ENCODE measurements around the gene ARID4B.

ARID4B gene

GRCh38 chr1:235152235-235152634 is 175.7 kb downstream of the ARID4B start:
- DNase-seq, result no peak

DNA sequence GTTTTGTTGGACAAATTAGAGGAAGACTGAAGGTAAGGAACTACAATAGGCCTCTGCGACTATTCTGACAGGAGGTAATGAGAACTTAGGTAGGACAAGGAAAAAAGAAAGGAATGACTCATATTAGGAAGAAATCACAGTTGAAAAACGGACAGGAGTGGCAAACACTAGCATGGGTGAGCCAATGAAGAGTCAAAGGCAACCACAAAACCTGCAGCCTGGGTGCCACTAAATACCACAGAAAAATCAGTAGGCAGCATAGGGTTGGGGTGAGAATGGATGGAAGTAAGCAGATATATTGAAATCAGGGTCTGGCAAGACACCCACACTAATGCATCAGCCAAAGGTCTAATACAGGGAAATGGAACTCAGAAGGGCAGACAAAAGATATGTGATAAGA is 176.9 kb downstream of the ARID4B start:
- DNase-seq, result no peak

- DNase-seq, result no peak
These were observed 178.2 kb downstream of the ARID4B start for GRCh38 chr1:235149824-235150223.

DNA sequence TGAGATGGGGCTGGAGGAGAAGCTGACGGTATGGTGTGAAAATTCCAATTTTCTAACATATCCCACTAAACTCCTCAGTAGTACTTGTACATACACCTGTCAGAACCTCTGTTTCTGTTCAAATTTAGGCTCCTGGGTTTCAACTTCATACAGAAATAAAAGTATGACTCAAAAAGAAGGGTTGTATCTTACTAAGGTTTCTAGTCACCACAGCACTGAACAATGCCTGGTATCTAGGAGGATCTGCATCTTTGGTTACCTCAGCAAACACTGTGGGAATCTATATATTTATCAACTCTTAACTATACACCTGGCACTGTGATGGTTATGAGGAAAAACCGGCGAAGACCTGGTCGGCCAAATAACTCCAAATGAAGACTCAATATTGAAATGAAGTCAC is 180.7 kb downstream of the ARID4B start:
- no peak for DNase-seq

- no peak for DNase-seq
These were observed 182.3 kb downstream of the ARID4B start for GRCh38 chr1:235145639-235146038.

- DNase-seq, result no peak
These were observed 185.0 kb downstream of the ARID4B start for GRCh38 chr1:235142991-235143390.

DNA sequence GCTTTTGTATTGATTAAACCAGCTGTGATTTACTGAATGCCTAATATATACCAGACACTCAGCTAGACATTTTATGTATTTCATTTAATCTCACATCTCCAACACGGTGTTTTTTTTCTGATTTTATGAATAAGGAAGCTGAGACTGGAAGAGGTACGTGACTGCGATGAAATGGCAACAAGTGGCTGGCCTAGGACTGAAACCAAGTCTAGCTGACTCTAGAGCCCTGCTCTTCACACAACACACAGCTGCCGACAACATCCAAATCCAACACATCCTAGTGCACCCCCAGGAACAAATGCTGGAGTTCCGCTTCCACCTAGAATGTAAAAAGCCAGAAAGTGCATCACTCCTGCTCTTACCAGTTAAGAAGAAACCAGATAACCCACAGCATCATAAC is 188.7 kb downstream of the ARID4B start:
- no peak for DNase-seq

GRCh38 chr1:235138821-235139220 is 189.2 kb downstream of the ARID4B start:
- DNase-seq, result no peak

- no peak for DNase-seq
These were observed 191.9 kb downstream of the ARID4B start for GRCh38 chr1:235136111-235136510.

GRCh38 chr1:235134171-235134570 is 193.8 kb downstream of the ARID4B start:
- DNase-seq, result no peak

DNA sequence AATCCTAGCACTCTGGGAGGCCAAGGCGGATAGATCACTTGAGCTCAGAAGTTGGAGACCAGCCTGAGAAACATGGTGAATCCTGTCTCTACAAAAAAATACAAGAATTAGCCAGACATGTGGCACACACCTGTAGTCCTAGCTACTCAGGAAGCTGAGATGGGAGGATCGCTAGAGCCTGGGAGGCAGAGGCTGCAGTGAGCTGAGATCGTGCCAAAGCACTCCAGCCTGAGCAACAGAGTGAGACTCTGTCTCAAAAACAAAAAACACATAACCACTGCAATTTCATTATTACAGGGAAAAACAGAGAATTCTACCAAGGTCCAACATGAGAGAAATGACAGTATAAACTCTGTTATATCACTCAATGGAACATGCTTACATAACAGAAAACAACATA is 194.9 kb downstream of the ARID4B start:
- DNase-seq, result no peak

DNA sequence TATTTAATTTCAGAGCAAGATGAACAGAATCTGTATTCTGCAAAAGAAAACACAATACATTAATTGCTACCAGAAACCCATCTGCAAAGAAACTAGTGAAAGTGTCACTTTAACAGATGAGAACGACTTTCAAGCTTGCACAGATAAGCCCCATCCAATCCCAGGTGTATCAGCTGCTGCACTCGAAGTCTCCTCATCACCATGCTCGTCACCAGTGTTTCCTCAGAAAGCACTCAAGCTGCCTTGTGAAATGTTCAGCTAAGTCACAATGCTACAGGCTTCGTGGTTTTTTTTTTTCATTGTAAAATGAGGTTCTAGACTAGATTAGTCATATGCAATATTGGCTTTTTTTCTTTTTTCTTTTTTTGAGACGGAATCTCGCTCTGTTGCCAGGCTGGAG is 196.0 kb downstream of the ARID4B start:
- DNase-seq, result no peak

- DNase-seq, result no peak
These were observed 197.2 kb downstream of the ARID4B start for GRCh38 chr1:235130766-235131270.

DNA sequence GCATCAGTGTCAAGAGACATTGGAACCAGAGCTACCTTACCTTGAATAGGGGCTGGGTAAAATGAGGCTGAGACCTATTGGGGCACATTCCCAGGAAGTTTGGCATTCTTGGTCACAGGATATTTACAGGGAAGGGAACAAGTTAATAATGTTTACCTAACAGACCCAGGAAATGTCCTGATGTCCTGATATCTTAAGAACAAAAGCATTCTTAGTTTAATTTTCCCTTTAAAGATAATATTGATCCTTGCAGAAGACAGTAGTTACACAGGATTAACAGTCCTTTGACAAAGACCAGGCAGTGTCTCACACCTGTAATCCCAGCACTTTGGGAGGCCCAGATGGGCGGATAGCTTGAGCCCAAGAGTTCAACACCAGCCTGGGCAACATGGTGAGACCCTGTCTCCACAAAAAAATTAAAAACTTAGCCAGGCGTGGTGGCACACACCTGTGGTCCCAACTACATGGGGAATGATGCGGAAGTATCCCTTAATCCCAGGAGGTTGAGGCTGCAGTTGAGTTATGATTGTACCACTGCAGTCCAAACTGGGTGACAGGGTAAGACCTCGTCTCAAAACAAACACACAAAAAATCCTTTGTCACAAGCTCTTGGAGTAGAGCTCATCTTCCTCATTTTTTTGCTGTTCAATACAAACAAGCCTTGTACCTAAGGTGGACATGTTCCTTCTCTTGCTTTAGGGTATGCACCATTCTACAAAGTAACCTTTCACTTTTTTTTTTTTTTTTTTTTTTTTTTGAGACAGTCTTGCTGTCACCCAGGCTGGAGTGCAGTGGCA is 198.0 kb downstream of the ARID4B start:
- DNase-seq, result no peak

DNA sequence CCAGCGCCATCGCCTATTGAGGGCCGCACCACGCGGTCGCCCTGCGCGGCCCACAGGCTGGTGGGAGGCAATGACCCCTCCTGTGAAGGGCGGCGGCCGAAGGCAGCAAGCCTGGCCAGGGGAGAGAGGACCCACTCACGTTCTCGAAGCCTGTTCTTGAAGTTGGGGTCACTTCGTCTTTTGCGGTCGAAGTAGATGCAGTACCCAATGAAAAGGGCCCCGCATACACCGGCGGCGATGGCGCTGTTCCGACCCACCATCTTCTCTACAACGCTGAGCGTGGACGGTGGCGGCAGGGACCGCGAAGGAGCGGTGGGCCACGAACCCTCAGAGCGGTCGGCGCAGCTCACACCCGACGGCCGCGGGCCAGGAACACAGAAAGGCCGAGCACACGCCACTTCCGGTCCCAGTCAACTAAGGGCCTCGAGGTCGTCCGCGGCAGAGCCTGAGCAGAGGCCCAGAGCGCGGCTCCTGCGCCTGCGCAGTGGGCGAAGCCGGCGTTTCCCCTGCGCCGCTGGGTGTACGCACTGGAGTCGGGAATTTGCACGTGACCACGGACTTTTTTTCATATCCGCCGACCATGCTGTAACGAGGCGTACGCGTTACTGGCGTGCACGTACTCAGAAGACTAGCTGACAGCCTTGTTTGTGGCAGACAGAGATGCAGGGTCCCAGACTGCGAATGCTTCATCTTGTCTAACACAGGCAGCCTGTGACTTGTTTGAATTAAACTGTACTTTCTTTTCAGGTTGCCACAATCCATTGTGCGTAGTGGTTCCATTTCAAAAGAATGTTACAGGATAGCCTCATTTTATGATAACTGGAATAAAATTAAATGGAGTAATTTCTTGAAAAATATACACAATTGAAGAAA is 199.3 kb downstream of the ARID4B start, which contains the start of gene TOMM20:
TOMM20 (minus strand) TSS at position 382 of the 873 bp plus-strand sequence; CDS start at position 260, 122 bp downstream.
- peak; percentile 96 for DNase-seq

DNA sequence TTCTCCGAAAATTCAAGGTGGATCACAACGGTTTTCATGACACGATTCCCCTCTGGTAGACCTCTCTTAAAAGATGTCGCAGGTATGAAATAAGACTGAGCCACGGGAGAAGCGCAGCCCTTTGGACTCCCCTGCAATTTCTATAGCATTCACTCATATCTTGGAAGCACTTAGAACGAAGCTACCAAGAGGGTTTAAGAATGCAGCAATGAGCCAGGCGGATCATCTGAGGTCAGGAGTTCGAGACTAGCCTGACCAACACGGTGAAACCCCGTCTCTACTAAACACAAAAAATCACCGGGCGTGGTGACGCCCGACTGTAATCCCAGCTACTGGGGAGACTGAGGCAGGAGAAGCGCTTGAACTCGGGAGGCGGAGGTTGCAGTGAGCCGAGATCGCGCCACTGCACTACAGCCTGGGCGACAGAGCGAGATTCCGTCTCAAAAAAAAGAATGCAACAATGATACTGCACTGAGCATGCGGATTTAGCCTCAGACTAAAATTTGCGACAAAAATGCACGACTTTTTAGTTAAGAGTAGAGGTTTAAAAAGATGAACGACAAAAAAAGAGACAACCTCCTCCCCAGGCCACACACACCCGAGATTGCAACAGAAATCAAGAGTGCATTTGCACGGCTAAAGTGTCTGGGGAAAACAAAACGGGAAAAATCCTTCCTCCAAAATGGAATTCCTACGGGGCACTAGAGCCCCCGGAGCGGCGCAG is 200.1 kb downstream of the ARID4B start:
- no peak for DNase-seq

DNA sequence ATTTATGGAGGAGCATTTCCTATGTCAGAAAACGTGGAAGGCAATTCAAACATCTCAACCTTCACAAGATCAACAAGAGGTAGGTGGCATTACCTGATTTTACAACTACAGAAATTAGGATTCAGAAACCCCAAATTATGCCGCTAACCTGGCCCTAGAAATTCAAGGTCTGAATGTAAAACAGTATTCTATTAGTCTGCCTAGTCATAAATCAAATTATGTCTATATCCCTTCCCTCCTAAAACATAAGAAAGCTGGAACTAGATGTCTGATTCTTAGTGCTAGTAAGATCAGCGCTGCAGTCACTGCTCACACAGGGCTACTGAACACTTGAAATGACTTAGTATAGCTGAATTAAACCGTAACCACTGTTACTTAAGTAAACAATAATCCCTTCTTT is 200.8 kb downstream of the ARID4B start:
- DNase-seq, result no peak

- DNase-seq, result no peak
These were observed 203.3 kb downstream of the ARID4B start for GRCh38 chr1:235124665-235125064.

DNA sequence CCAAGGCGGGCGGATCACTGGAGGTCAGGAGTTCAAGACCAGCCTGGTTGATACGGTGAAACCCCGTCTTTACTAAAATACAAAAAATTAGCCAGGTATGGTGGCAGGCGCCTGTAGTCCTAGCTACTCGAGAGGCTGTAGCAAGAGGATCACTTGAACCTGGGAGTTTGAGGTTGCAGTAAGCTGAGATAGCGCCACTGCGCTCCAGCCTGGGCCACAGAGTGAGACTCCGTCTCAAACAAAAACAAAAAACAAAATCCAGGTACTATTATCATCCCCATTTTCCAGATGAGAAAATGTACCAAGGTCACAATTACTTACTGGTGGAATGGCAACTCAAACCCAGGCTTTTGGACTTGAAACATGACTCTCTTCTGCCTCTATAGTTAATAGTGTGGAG is 203.9 kb downstream of the ARID4B start:
- DNase-seq, result no peak

- no peak for DNase-seq
These were observed 205.6 kb downstream of the ARID4B start for GRCh38 chr1:235122348-235122747.

Measured in NCI-H2081 treated with DMSO at 0.1 percent for 48 hours (cell line).